GM10266 (cell line): ENCODE results near the gene SH3PXD2A.

Experiments
- DNase-seq: peaks from one replicate; pipeline ENCODE4 v3.0.0; 2012; ENCODE audit errors: extremely low spot score
- CTCF ChIP-seq: IDR thresholded peaks from 2 replicates; pipeline ENCODE4 v1.5.1; 2012; ENCODE audit warnings: mild to moderate bottlenecking, low read depth; ENCODE audit not compliant: control insufficient read depth, insufficient read depth; ENCODE audit errors: missing control alignments

The SH3PXD2A gene

GRCh38 chr10:103837370-103838069, 17.9 kb downstream of the SH3PXD2A start:
- no peak for TF ChIP-seq CTCF
- DNase-seq = no peak

- DNase-seq = no peak
- TF ChIP-seq CTCF = no peak
Observed at GRCh38 chr10:103836861-103837260, 18.5 kb downstream of the SH3PXD2A start.

GRCh38 chr10:103836273-103836672, 19.1 kb downstream of the SH3PXD2A start:
- TF ChIP-seq CTCF = no peak

GRCh38 chr10:103835096-103836050, 20.0 kb downstream of the SH3PXD2A start:
- no peak for TF ChIP-seq CTCF
- DNase-seq = no peak

More at GRCh38 chr10:103836273-103836672, 19.1 kb downstream of the SH3PXD2A start:
- DNase-seq = no peak

- no peak for TF ChIP-seq CTCF
- no peak for DNase-seq
Observed at GRCh38 chr10:103834436-103835095, 20.8 kb downstream of the SH3PXD2A start.

GRCh38 chr10:103833731-103834365, 21.5 kb downstream of the SH3PXD2A start:
- no peak for DNase-seq
- TF ChIP-seq CTCF = no peak
